Measurements from ENCODE around the gene BDKRB1.
"Not testable (repeated sequence)": the region's sequence is repeated elsewhere in the genome, so short reads cannot be mapped to it uniquely, and the experiment has no call there.

The BDKRB1 gene

DNA sequence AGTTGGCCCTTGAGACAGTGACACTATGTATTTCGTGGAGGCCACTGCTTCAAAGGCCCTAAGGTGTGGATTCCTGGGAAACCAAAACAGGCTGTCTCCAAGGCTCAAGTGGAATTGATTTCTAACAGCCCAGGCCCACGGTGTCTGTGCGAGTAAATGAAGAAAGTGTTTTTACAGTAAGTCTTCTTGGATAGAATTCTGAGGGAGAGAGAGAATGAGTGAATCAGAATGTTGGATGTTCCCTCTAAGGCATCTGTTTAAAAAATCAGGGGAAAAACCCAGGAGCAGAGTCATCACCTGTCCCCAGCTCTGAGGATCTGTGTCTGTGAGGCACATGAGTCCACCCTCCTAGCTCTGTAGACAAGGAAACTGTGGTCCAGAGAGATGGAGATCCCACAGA is 22.3 kb upstream of the BDKRB1 start:
- DNase-seq (ENCODE audit: low read depth), result no peak

GRCh38 chr14:96235426-96235825 is 20.6 kb upstream of the BDKRB1 start:
- no peak for DNase-seq (ENCODE audit: low read depth)

DNA sequence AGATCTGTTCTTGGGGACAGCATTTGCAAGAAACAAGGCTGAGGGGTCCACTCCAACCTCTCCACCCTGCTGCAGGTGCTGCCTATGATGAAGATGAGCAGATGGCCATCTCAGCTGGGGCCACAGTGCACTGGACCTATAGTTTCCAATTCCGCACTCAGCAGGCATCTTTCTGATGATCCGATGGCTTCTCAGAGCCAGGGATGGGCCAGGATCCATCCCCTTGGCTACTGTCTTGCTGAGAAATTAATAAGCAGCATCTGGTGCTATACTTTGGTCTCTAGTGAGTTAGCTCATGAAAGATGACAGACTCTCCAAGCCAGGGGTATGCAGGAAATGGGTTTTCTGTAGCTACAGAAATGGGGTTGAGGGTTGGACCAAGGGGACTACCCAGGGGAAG is 18.4 kb upstream of the BDKRB1 start:
- no peak for DNase-seq (ENCODE audit: low read depth)

- no peak for DNase-seq (ENCODE audit: low read depth)
Measured at GRCh38 chr14:96238676-96239265, 17.2 kb upstream of the BDKRB1 start.

DNA sequence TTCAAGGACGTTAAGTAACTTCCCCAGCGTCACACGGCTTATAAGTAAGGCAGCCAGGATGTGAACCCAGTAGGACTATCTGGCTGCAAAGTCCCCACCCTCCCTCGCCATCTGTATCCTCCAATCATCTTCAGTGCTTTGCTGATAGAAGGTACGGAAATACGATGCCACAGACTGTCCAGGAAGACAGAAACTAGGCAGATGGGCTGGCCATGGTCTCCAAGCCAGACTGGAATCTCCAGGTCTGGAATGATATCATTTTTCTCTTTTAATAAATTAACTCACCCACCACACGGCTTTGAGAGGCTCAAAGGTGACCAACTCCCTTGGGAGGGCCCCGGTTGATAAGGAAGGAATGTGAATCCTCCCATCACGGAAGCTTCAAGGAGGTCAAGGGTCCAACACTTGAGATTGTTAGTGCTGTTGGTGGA is 16.3 kb upstream of the BDKRB1 start:
- no peak for DNase-seq (ENCODE audit: low read depth)

GRCh38 chr14:96240641-96241040 is 15.4 kb upstream of the BDKRB1 start:
- DNase-seq (ENCODE audit: low read depth), result no peak

DNA sequence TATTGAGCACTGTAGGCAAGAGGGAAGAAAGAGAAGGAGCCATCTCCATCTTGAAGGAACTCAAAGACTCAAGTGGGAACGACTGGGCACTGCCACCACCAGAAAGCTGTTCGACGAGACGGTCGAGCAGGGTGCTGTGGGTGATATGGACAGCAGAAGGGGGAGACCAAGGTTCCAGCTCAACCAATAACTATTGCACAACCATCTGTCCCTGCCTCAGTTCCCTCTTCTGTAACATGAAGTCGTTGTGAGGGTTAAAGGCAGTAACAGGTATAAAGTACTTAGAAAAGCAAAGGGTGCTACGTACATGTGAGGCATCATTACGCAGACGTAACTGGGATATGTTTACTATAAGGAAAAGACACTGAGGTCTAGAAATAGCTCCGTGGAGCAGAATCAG is 13.9 kb upstream of the BDKRB1 start:
- DNase-seq (ENCODE audit: low read depth), result no peak

DNA sequence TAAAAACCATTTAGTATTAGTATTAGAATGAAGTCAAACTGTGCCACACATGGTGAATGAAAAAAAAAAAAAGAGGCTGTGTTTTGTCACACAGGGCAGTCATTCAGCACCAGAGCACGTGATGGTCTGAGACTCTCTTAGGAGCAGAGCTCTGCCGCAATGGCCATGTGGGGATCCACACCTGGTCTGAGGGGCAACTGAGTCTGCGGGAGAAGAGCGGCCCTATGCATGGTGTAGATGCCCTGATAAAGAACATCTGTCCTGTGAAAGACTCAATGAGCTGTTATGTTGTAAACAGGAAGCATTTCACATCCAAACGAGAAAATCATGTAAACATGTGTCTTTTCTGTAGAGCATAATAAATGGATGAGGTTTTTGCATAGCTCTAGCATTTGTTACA is 12.2 kb upstream of the BDKRB1 start:
- DNase-seq (ENCODE audit: low read depth), result no peak

GRCh38 chr14:96245074-96245473 is 10.9 kb upstream of the BDKRB1 start:
- not testable (repeated sequence) for DNase-seq (ENCODE audit: low read depth)

- no peak for DNase-seq (ENCODE audit: low read depth)
Measured at GRCh38 chr14:96245710-96246538, 10.1 kb upstream of the BDKRB1 start.

DNA sequence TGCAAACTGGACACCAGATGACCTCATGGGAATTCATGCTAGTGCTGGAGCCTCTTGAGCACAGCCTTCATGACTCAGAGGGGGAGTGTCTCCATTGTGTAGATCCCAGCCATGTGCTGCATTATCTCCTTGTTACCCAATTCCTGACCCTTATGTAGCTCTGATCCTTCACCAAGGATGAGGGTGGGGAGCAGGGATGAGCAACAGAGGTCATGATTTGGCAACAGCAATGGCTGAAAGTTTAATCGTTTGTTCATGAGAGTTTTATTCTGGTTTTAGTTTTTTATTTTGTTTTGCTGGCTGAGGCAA is 9.5 kb upstream of the BDKRB1 start:
- no peak for DNase-seq (ENCODE audit: low read depth)

- no peak for DNase-seq (ENCODE audit: low read depth)
Measured at GRCh38 chr14:96247031-96247430, 9.0 kb upstream of the BDKRB1 start.

DNA sequence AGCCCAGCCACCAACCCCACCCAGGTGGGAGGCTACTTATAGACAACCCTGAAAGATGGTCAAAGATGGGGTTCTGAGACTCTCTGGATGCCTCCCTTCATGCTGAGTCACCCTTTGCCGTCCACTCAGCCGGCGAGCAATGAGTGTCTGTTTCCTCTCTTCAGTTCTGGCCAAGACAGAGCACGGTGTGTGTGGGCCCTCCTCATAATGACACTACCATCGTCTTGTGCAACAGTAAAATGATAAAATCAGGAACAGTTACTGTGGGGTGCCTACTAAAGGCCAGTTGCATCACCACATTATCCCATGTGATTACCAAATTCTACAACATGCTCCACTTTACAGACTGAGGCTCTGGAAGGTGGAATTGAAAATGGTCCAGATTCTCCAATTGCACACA is 7.0 kb upstream of the BDKRB1 start:
- DNase-seq (ENCODE audit: low read depth), result no peak

DNA sequence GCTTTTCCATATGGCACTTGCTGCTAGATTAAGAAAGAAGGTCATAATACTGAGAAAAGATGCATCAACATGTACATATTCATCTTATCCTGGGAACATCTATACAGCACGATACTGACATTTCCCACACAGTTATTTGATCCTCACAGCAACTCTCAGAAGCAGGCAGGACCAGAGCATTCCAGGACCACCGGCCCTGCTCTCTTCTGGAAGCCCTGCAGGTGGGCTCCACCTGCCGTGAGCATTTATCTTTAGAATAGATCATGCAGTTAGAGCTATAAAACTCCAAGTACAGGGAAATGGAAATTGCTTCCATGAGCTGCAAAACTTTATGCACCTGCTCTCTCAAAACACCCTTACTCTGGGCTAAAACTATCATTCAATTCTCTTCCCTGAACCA is 5.5 kb upstream of the BDKRB1 start:
- DNase-seq (ENCODE audit: low read depth), result no peak

DNA sequence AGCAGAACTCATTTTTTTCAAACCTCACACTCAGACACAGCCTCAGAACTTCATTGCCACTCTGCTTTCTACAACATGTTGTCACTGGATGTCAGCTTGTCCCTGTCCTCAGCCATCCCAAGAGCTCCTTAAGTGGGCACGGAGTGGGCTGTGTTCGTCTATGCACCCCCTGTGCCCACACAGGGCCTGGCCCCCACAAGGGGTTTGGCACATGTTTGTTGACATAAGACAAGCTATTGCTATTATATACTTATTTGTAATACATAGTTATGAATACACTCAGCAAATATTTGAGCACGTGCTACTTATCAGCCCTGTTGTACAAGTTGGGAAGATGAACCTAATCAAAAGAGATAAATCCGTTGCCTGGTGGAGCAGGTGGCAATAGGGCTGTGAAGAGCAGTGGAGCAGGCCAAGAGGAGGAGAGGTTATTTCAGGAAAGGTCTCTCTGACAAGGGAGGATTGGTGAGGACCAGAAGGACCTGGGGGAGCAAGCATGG is 4.3 kb upstream of the BDKRB1 start:
- no peak for DNase-seq (ENCODE audit: low read depth)

GRCh38 chr14:96252323-96252998 is 3.5 kb upstream of the BDKRB1 start:
- no peak for DNase-seq (ENCODE audit: low read depth)

DNA sequence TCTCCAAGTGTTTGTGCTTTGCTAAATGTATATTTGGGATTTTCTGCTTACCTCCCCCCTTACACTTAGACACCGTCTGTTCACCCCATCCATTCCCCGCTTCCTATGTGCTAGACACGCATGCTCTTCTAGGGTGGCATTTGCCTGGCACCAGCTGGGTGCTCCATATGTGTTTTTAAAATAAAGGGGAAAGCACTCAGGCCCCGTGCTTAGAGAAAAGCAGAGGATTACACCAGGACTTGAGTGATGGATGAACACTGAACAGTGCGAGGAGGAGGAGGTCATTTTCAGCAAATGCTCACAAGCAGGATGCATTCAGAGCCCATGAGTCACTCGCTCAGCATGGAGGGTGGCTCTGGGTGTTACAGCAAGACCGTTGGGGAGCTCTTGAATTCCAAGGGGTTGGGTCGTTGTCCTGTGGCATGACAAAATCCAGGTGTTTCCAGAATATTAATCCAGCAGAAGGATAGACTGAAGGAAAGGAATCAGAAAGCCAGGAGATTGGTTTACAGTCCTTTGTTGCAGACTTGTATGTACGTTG is 2.9 kb upstream of the BDKRB1 start:
- DNase-seq (ENCODE audit: low read depth), result no peak

DNA sequence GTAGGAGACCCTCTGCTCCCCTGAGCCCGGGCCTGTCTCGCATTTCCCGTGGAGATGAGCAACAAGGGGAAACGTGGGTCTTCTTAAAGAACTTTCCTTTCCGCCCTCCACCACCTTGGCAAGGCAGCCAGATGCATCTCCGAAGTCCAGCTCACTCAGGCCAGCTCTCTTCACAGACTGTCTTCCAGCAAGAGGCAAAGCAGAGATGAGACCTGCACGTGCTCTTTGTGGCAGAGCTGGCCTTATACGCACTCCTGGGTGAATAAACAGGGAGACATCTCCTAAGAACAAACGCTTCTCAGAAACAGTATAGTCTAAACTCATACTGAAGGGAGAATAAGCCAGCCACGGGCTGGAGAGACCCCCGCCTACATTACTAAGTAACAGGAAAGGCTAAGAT is 1.3 kb upstream of the BDKRB1 start:
- no peak for DNase-seq (ENCODE audit: low read depth)

- DNase-seq (ENCODE audit: low read depth), result no peak
Measured at GRCh38 chr14:96256407-96256806, 397 bp downstream of the BDKRB1 start.

- no peak for DNase-seq (ENCODE audit: low read depth)
Measured at GRCh38 chr14:96257056-96257455, 1.0 kb downstream of the BDKRB1 start.

DNA sequence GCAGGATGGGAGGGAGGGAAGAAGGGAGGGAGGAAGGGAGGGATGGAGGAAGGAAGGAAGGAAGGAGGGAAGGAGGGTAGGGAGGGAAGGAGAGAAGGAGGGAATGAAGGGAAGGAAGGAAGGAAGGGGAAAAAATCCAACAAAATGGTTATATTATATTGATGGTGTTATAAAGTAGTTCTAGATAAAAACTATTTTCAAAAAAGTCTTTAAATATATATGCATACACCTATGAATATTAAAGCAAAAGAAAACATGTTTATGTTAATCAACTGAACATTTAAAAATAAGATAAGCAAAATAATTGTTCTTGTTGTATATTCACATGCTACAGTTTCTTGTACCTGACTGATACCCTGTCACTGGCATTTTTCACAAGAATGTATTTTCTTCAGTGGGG is 1.9 kb downstream of the BDKRB1 start:
- no peak for DNase-seq (ENCODE audit: low read depth)

DNA sequence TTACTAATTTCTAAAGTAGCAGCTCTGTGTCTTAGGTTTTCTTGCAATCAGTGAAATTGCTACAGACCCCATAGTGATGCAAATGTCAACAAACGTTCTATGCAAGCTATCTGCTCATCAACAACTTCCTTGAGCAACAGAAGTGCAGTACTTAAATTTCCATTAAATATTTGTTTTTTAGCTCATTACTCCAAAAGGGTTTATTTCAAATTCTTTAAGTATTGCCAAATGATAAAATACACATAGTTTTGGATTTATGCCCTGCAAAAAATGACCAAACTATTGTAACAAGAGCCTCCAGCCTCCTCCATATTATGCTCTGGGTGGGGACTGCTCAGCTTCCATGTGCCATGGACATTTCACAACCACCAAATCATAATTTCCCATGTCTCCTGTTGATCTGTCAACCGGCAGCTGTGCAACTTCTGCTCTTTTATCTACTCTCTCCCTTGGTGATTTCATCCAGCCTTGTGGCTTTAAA is 4.4 kb downstream of the BDKRB1 start:
- no peak for DNase-seq (ENCODE audit: low read depth)

GRCh38 chr14:96261053-96261452 is 5.0 kb downstream of the BDKRB1 start:
- no peak for DNase-seq (ENCODE audit: low read depth)
